Activated CD8-positive, alpha-beta memory T cell treated with anti-CD3 and anti-CD28 coated beads, Interleukin-2, amount 50 U/mL, for 24 hours (primary cell): ENCODE measurements around the gene DLG2.
"Not testable (repeated sequence)": the region's sequence is repeated elsewhere in the genome, so short reads cannot be mapped to it uniquely, and the experiment has no call there.

Source experiments
- DNase-seq: peaks from one replicate; pipeline ENCODE4 v3.0.0-alpha.2; 2020; ENCODE audit errors: extremely low read depth

Gene DLG2

GRCh38 chr11:85021058-85021457 lies 606.1 kb downstream of the DLG2 start:
- no peak for DNase-seq

GRCh38 chr11:84993386-84993785 lies 633.8 kb downstream of the DLG2 start:
- no peak for DNase-seq

- DNase-seq, result no peak
Measured at GRCh38 chr11:84990141-84990540, 637.0 kb downstream of the DLG2 start.

- not testable (repeated sequence) for DNase-seq
Measured at GRCh38 chr11:84987686-84988187, 639.4 kb downstream of the DLG2 start.

GRCh38 chr11:84981301-84981700 lies 645.8 kb downstream of the DLG2 start:
- no peak for DNase-seq

GRCh38 chr11:84969103-84969502 lies 658.0 kb downstream of the DLG2 start:
- DNase-seq, result no peak

GRCh38 chr11:84965484-84965883 lies 661.7 kb downstream of the DLG2 start:
- DNase-seq, result no peak

- no peak for DNase-seq
Measured at GRCh38 chr11:84963240-84963639, 663.9 kb downstream of the DLG2 start.

- no peak for DNase-seq
Measured at GRCh38 chr11:84962018-84962417, 665.1 kb downstream of the DLG2 start.

GRCh38 chr11:84958295-84958694 lies 668.8 kb downstream of the DLG2 start:
- DNase-seq, result no peak

GRCh38 chr11:84950569-84951270 lies 676.4 kb downstream of the DLG2 start:
- no peak for DNase-seq

GRCh38 chr11:84947970-84948580 lies 679.1 kb downstream of the DLG2 start:
- DNase-seq, result no peak

- no peak for DNase-seq
Measured at GRCh38 chr11:84947070-84947469, 680.1 kb downstream of the DLG2 start.

- DNase-seq, result no peak
Measured at GRCh38 chr11:84930863-84931262, 696.3 kb downstream of the DLG2 start.

- DNase-seq, result no peak
Measured at GRCh38 chr11:84929738-84930137, 697.4 kb downstream of the DLG2 start.

- DNase-seq, result no peak
Measured at GRCh38 chr11:84924154-84924692, 702.9 kb downstream of the DLG2 start.

- DNase-seq, result no peak
Measured at GRCh38 chr11:84923489-84923888, 703.7 kb downstream of the DLG2 start.

- DNase-seq, result no peak
Measured at GRCh38 chr11:84922836-84923235, 704.3 kb downstream of the DLG2 start.

GRCh38 chr11:84922212-84922805 lies 704.8 kb downstream of the DLG2 start:
- DNase-seq, result no peak

- DNase-seq, result no peak
Measured at GRCh38 chr11:84914511-84914910, 712.6 kb downstream of the DLG2 start.

- no peak for DNase-seq
Measured at GRCh38 chr11:84909740-84910139, 717.4 kb downstream of the DLG2 start.

- DNase-seq, result no peak
Measured at GRCh38 chr11:84906995-84907394, 720.1 kb downstream of the DLG2 start.

GRCh38 chr11:84905411-84905810 lies 721.7 kb downstream of the DLG2 start:
- no peak for DNase-seq
